ENCODE results near the gene TANGO2. TPM values are rescaled to one million over a fixed set of nuclear protein-coding genes. Genes with fewer than 3 reads are reported as not detected.

Gene TANGO2
- total and polyA plus RNA-seq, 2 experiments from 2014 or later: 18.7 to 21.9 TPM

DNA sequence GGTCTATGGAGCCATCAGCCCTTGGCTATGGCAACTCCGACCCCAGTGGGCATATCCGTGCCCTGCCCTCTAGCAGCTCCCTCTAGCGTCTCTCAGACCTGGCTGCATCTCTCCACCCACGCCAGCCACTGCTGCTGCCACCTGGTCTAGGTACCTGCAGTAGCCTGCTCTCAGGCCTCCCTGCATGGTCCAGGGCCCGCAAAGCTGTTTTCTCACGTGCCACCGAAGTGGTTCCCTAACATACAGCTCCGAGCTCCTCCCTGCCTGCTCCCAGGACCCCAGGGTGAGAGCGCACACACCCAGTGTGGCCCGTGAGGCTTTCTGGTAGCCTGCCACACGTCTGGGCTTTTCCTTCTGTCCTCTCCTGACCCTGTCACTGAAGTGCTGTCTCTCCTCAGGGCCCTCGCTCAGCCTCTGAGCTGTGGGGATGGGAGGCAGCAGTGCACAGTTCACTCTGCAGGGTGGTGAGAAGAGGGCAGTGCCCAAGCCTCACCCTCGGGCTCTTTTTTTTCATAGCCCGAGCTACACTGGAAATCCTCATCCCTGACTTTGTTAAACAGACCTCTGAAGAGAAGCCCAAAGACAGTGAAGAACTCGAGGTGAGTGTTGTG is 73.4 kb downstream of the TANGO2 start:
- H3K4me3 ChIP-seq: no peak overlapping the region
- peaks cover 69% of the 10 kb centered on the region for H3K36me3 ChIP-seq
- no peaks in the 10 kb centered on the region for H3K9me3 ChIP-seq (ENCODE audit: low read depth)
- no peak for DNase-seq (ENCODE audit: low read depth in 1 of 2, low spot score in 1 of 2)
- no peaks in the 10 kb centered on the region for H3K4me1 ChIP-seq (ENCODE audit: low read depth)
- H3K27ac ChIP-seq: no peak overlapping the region
- no peaks in the 10 kb centered on the region for H3K27me3 ChIP-seq
- TF ChIP-seq, protein P1, sequence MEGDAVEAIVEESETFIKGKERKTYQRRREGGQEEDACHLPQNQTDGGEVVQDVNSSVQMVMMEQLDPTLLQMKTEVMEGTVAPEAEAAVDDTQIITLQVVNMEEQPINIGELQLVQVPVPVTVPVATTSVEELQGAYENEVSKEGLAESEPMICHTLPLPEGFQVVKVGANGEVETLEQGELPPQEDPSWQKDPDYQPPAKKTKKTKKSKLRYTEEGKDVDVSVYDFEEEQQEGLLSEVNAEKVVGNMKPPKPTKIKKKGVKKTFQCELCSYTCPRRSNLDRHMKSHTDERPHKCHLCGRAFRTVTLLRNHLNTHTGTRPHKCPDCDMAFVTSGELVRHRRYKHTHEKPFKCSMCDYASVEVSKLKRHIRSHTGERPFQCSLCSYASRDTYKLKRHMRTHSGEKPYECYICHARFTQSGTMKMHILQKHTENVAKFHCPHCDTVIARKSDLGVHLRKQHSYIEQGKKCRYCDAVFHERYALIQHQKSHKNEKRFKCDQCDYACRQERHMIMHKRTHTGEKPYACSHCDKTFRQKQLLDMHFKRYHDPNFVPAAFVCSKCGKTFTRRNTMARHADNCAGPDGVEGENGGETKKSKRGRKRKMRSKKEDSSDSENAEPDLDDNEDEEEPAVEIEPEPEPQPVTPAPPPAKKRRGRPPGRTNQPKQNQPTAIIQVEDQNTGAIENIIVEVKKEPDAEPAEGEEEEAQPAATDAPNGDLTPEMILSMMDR (IDR thresholded peaks at IDR 0.05; ENCODE audit: low read depth, low read length): no peak

DNA sequence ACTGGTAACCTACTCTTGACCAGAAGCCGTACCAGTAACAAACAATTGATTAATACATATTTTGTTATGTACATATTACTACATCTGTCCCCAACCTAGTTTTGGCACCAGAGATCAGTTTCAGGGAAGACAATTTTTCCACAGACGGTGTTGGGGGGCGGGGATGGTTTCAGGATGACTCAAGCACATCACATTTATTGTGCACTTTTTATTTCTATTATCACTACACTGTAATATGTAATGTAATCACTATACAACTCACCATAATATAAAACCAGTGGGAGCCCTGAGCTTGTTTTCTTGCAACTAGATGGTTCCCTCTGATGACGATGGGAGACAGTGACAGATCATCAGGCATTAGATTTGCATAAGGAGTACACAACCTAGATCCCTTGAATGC is 74.6 kb downstream of the TANGO2 start:
- TF ChIP-seq, protein P1 (IDR thresholded peaks at IDR 0.05; ENCODE audit: low read depth, low read length): no peak
- Histone ChIP-seq H3K27ac (no peak overlapping the region), H3K9me3 (ENCODE audit: low read depth) (no peaks in the 10 kb centered on the region), H3K36me3 (peaks cover 57% of the 10 kb centered on the region), H3K27me3 (no peaks in the 10 kb centered on the region), H3K4me3 (no peak overlapping the region), H3K4me1 (ENCODE audit: low read depth) (no peaks in the 10 kb centered on the region)
- DNase-seq (ENCODE audit: low read depth in 1 of 2, low spot score in 1 of 2): no peak

DNA sequence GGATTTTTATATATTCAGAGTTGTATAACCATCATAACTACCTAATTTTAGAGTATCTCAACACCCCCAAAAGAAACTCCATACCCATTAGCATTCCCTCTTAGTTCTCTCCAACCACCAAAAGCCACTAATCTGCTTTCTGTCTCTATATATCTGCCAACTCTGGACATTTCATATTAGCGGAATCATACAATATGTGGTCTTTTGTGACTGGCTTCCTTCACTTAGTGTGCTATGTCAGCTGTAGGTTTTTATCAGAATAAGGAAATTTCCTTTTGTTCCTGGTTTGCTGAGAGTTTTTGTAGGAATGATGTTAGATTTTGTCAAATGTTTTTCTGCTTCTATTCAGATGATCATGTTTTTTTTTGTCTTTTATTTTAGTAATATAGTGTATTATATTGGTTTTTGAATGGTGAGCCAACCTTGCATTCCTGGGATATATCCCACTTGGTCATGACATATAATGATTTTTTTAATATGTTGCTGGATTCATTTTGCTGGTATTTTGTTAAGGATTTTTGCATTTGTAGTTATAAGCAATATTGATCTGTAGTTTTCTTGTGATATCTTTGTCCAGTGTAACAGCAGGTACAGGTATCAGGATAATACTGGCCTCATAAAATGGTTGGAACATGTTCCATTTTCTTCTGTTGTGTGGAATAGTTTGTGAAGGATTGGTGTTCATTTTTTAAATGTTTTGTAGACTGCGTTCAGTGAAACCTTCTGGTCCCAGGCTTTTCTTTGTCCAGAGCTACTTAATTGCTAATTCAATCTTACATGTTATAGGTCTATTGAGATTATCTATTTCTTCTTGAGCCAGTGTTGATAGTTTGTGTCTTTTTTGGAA is 75.9 kb downstream of the TANGO2 start:
- peaks cover 55% of the 10 kb centered on the region for H3K36me3 ChIP-seq
- no peak overlapping the region for H3K27ac ChIP-seq
- no peaks in the 10 kb centered on the region for H3K4me1 ChIP-seq (ENCODE audit: low read depth)
- TF ChIP-seq, protein P1 (IDR thresholded peaks at IDR 0.05; ENCODE audit: low read depth, low read length): no peak
- H3K4me3 ChIP-seq: no peak overlapping the region
- DNase-seq (ENCODE audit: low read depth in 1 of 2, low spot score in 1 of 2): no peak
- no peaks in the 10 kb centered on the region for H3K9me3 ChIP-seq (ENCODE audit: low read depth)
- no peaks in the 10 kb centered on the region for H3K27me3 ChIP-seq

DNA sequence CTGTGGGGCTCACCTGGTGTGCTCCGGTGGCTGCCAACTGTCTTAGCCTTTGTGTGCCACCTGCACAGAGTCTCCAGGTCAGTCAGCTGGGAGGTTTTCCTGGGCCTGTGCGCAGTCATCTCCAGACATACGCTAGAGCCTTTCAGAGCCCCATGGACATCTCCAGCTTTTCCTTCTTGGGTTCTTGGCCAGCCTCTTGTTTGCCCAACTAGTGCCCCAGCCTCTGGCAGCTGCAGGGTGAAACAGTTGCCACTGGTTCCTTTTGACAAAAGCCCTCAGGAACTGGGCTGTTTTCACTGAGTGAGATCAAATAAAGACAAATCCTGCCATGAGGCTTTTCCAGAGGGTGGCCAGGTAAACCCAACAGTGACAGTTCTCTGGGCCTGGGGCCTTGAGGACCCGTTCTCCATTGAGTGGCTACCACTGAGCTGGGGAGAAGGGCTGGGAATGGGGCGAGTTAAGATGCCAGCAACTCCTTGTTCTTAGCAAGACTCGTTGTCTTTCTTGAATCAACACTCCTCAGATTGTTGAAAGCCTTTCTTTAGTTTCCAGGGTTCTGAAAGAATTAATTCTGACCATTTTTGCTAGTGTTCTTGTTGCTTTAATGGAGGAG is 78.3 kb downstream of the TANGO2 start:
- no peak for DNase-seq (ENCODE audit: low read depth in 1 of 2, low spot score in 1 of 2)
- TF ChIP-seq, protein P1 (IDR thresholded peaks at IDR 0.05; ENCODE audit: low read depth, low read length): no peak
- Histone ChIP-seq H3K9me3 (ENCODE audit: low read depth) (no peaks in the 10 kb centered on the region), H3K27ac (no peak overlapping the region), H3K4me1 (ENCODE audit: low read depth) (no peaks in the 10 kb centered on the region), H3K27me3 (no peaks in the 10 kb centered on the region), H3K36me3 (peaks cover 42% of the 10 kb centered on the region), H3K4me3 (no peak overlapping the region)

DNA sequence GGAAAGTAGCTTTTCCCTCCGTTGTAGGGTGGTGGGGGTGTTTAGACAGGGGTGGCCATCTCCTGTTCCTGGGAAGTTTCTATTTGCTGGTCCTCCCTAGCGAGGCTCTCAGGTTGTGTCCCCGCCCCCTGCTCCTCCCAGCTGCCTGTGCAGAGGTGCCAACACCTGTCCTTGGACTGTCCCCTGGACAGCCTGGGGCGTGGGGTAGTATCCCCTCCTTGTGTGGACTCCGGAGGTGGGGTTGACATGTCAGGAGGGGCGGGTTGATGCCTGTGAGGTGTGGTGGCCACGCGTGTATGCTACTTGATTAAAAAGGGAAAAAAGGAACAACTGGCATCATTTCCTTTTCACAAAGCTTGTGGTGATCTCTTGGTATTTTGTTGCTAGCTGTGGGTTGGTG is 80.7 kb downstream of the TANGO2 start:
- no peak overlapping the region for H3K27ac ChIP-seq
- H3K9me3 ChIP-seq (ENCODE audit: low read depth): no peaks in the 10 kb centered on the region
- DNase-seq (ENCODE audit: low read depth in 1 of 2, low spot score in 1 of 2): no peak
- H3K4me3 ChIP-seq: no peak overlapping the region
- H3K36me3 ChIP-seq: peaks cover 39% of the 10 kb centered on the region
- no peaks in the 10 kb centered on the region for H3K4me1 ChIP-seq (ENCODE audit: low read depth)
- no peaks in the 10 kb centered on the region for H3K27me3 ChIP-seq
- TF ChIP-seq, protein P1 (IDR thresholded peaks at IDR 0.05; ENCODE audit: low read depth, low read length): no peak

Measured in cardiac muscle cell (in vitro differentiated cells and primary cell).